ENCODE results near the gene BCOR. TPM values are rescaled to one million over a fixed set of nuclear protein-coding genes. Genes with fewer than 3 reads are reported as not detected.
A peak's percentile ranks its signal among the peaks of the same experiment; 100 is the strongest.

Gene BCOR
- total and polyA plus RNA-seq, 2 of the 4 experiments (the other 2 are of a cell fraction), result 7.5 to 9.0 TPM

DNA sequence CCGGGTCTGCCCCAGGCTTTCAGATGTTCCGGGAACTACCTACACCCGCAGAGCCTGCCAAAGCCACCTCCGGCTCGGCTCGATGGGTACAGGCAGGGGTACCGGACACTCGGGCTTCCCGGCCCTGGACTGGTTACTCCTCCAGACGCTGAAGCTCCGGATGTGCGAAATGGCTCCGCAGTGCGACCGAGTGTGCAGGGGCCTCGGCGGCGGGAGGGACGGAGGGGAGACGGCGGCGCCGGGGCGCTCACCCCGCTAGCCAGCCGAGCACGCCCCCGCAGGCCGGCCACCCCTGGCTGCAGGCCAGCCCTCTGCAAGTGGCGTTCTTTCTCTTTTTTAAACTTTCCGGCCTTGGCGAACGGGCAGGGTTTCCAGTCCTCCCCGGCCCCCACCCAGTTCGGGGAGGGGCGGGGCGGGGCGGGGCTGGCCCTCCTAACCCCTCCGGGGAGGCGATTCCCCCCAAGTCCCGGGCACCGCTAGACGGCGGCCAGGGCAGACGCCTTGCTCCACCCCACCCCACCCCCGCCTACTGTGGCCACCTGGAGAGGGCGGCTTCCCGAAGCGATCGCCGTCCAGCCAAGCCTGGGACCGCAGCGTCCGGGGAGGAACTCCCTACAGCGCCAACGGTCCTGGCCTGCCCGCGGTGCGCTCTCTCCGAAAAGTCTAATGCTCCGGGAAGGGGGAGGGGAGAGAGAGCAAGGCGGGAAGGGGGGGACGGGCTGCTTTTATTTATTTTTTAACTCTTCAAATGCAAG is 7.5 kb downstream of the BCOR start:
- H4K5ac ChIP-seq (ENCODE audit: low read depth, low read length), result no peak overlapping the region
- no peak overlapping the region for H2AK5ac ChIP-seq (ENCODE audit: low read depth, low read length)
- ChIA-PET CTCF (no interaction called here), POLR2A (ENCODE audit: unreplicated experiment) (no interaction called here)
- 10% methylated on average over 4 of the region's 63 CpGs; no CpG with 5 or more reads in 1 of the 2 experiments for WGBS, 2 experiments (ENCODE audit: extremely low coverage in 2 of 2, insufficient read length in 1 of 2)
- no peak for DNase-seq
- peaks cover 21% of the 10 kb centered on the region for H3K4me1 ChIP-seq (ENCODE audit: control insufficient read depth, insufficient read depth, low read length)
- no peaks in the 10 kb centered on the region for H3K9me3 ChIP-seq (ENCODE audit: control insufficient read depth, insufficient read depth, low read length)
- no peak overlapping the region for H2BK5ac ChIP-seq (ENCODE audit: low read depth, low read length, poor library complexity, severe bottlenecking)
- H3K56ac ChIP-seq (ENCODE audit: extremely low read depth, insufficient read depth, low read length), result no peak overlapping the region
- peak overlapping the region; percentile 24; the same call in 1 of the 2 replicates for H3K4ac ChIP-seq (ENCODE audit: low read depth, low read length)
- peak overlapping the region; percentile 8 for H3K4me3 ChIP-seq (ENCODE audit: insufficient read depth, low read depth, low read length)
- ATAC-seq (ENCODE audit: low read depth), result peak; percentile 3; the same call in 1 of the 2 replicates
- intact Hi-C loops (cut with micrococcal nuclease), result loop anchor here (10.0 kb wide), 1 partner anchor 435 kb away; no protein-coding TSS in a partner anchor
- peak overlapping the region; percentile 26 for H2AK9ac ChIP-seq (replicated peaks; ENCODE audit: low read depth, low read length, poor library complexity)
- no peaks in the 10 kb centered on the region; the same call in 1 of the 2 replicates for H3K27me3 ChIP-seq (ENCODE audit: control insufficient read depth, insufficient read depth, low read length)
- peaks cover 10 to 50% of the 10 kb centered on the region in 2 experiments; a peak in 3 of 4 replicates for H3K79me1 ChIP-seq (ENCODE audit: low read depth in 1 of 2, low read length in 2 of 2)
- H4K91ac ChIP-seq (ENCODE audit: insufficient read depth, low read depth, low read length), result peak overlapping the region; percentile 7; the same call in 1 of the 2 replicates
- no peak overlapping the region for H2BK120ac ChIP-seq (ENCODE audit: low read depth, low read length)
- no peak overlapping the region; the same call in 1 of the 2 replicates for H3K14ac ChIP-seq (replicated peaks; ENCODE audit: low read depth, low read length)
- H3K36me3 ChIP-seq (ENCODE audit: control insufficient read depth, insufficient read depth, low read length), result no peaks in the 10 kb centered on the region
- no TSS peak for BruUV-seq (replicated peaks)
- no peak overlapping the region for H4K8ac ChIP-seq (ENCODE audit: low read depth in 2 of 2, low read length in 2 of 2)
- H3K18ac ChIP-seq (ENCODE audit: low read depth, low read length), result no peak overlapping the region
- no peak overlapping the region for H2BK15ac ChIP-seq (ENCODE audit: low read depth, low read length)
- peaks cover 43% of the 10 kb centered on the region for H4K20me1 ChIP-seq (ENCODE audit: insufficient read depth, low read length)
- H3K27ac ChIP-seq (ENCODE audit: insufficient read depth, low read length), result no peak overlapping the region
- in situ Hi-C loops (cut with MboI; ENCODE audit: low sequenced_read_pairs), result no loop called here
- no peak overlapping the region for H2BK20ac ChIP-seq (ENCODE audit: low read depth, low read length)
- H2AFZ ChIP-seq (replicated peaks; ENCODE audit: low read length, poor library complexity), result peak overlapping the region; percentile 70
- no peak overlapping the region for H3K23ac ChIP-seq (ENCODE audit: low read depth, low read length)
- no peak for TF ChIP-seq CHD1 (IDR thresholded peaks at IDR 0.05; ENCODE audit: low read depth, low read length)
- 0 out of 2 replicates have a peak, but pooled peaks have one; percentile 20 for TF ChIP-seq MAZ (IDR thresholded peaks at IDR 0.05; ENCODE audit: borderline replicate concordance, low read depth, low read length)
- no peak for TF ChIP-seq RAD21 (IDR thresholded peaks at IDR 0.05; ENCODE audit: low read length)
- TF ChIP-seq MAFK (IDR thresholded peaks at IDR 0.05; ENCODE audit: low read depth, low read length), result no peak
- TF ChIP-seq RFX5 (IDR thresholded peaks at IDR 0.05; ENCODE audit: low read depth, low read length), result no peak
- dilution Hi-C loops (cut with HindIII; ENCODE audit: low sequenced_read_pairs, unreplicated experiment), result no loop called here
- peak overlapping the region; percentile 36 for H3K4me2 ChIP-seq (ENCODE audit: low read depth, low read length)
- H3K9ac ChIP-seq (ENCODE audit: low read depth, low read length), result no peak overlapping the region
- H3K9me1 ChIP-seq (ENCODE audit: insufficient read depth, low read length), result peaks cover 14% of the 10 kb centered on the region
